Neural progenitor cell (in vitro differentiated cells): ENCODE results near the gene ACOX3. TPM values are rescaled to one million over a fixed set of nuclear protein-coding genes. Genes with fewer than 3 reads are reported as not detected.
A peak's percentile ranks its signal among the peaks of the same experiment; 100 is the strongest.

ENCODE experiments used
- DNase-seq: peaks from one replicate; pipeline ENCODE4 v3.0.0-alpha.2; 2016; ENCODE audit warnings: low spot score
- H2AFZ ChIP-seq: fragments of 200-600 bp; sonication (generic); replicated peaks from 2 replicates; pipeline ENCODE4 v1.6.1; 2016; ENCODE audit warnings: antibody characterized with exemption
- H3F3A ChIP-seq: fragments of 200-600 bp; sonication (generic); 2 replicates; pipeline ENCODE4 v1.6.1; 2016; ENCODE audit warnings: antibody characterized with exemption, low read depth
- H3K27ac ChIP-seq: fragments of 200-600 bp; sonication (generic); 2 replicates; pipeline ENCODE4 v1.5.1; 2016; ENCODE audit warnings: mild to moderate bottlenecking
- H3K27me3 ChIP-seq: fragments of 200-600 bp; sonication (generic); 2 replicates; pipeline ENCODE4 v1.6.1; 2016; ENCODE audit warnings: mild to moderate bottlenecking, moderate library complexity
- H3K36me3 ChIP-seq: fragments of 200-600 bp; sonication (generic); 2 replicates; pipeline ENCODE4 v1.5.1; 2016
- H3K4me1 ChIP-seq: fragments of 200-600 bp; sonication (generic); 2 replicates; pipeline ENCODE4 v1.6.1; 2016; ENCODE audit warnings: mixed run types
- H3K4me2 ChIP-seq: fragments of 200-600 bp; sonication (generic); 2 replicates; pipeline ENCODE4 v1.6.1; 2016
- H3K4me3 ChIP-seq: fragments of 200-600 bp; sonication (generic); 2 replicates; pipeline ENCODE4 v1.5.1; 2016
- H3K79me2 ChIP-seq: fragments of 200-600 bp; sonication (generic); 2 replicates; pipeline ENCODE4 v1.6.1; 2016; ENCODE audit warnings: low read depth
- H3K9ac ChIP-seq: fragments of 200-600 bp; sonication (generic); 2 replicates; pipeline ENCODE4 v1.6.1; 2016
- H3K9me3 ChIP-seq: fragments of 200-600 bp; sonication (generic); 2 replicates; pipeline ENCODE4 v1.5.1; 2016; ENCODE audit warnings: low read depth
- H4K20me1 ChIP-seq: fragments of 200-600 bp; sonication (generic); 2 replicates; pipeline ENCODE4 v1.6.1; 2016; ENCODE audit warnings: low read depth
- H3K27ac Mint-ChIP-seq: 3 replicates; pipeline ENCODE4 v1.8.0; 2021; ENCODE audit warnings: mixed read lengths
- H3K27me3 Mint-ChIP-seq: 2 replicates; pipeline ENCODE4 v1.8.0; 2022; ENCODE audit warnings: low read depth, mild to moderate bottlenecking, inconsistent platforms, moderate library complexity, mixed read lengths; ENCODE audit not compliant: insufficient read depth
- H3K36me3 Mint-ChIP-seq: 3 replicates; pipeline ENCODE4 v1.8.0; 2021; ENCODE audit warnings: mixed read lengths
- H3K4me1 Mint-ChIP-seq: 3 replicates; pipeline ENCODE4 v1.8.0; 2021; ENCODE audit warnings: mixed read lengths
- H3K4me3 Mint-ChIP-seq: 3 replicates; pipeline ENCODE4 v1.8.0; 2021; ENCODE audit warnings: mild to moderate bottlenecking, moderate library complexity, mixed read lengths
- H3K9me3 Mint-ChIP-seq: 3 replicates; pipeline ENCODE4 v1.8.0; 2020; ENCODE audit warnings: mixed read lengths
- CTCF ChIP-seq: fragments of 200-600 bp; sonication (generic); IDR thresholded peaks from 2 replicates; pipeline ENCODE4 v1.5.1; 2017; ENCODE audit warnings: antibody characterized with exemption, mild to moderate bottlenecking
- EZH2 ChIP-seq: fragments of 200-600 bp; sonication (generic); IDR thresholded peaks from 2 replicates; pipeline ENCODE4 v1.6.1; 2017; ENCODE audit warnings: antibody characterized with exemption, mild to moderate bottlenecking, moderate library complexity
- EZH2phosphoT487 ChIP-seq: fragments of 200-600 bp; sonication (generic); IDR thresholded peaks from 2 replicates; pipeline ENCODE4 v1.6.1; 2017; ENCODE audit warnings: antibody characterized with exemption
- total RNA-seq: library from RNA; depleted of rRNA; stranded (reverse); fragments of >200 nt; gene quantifications from 2 replicates; pipeline ENCODE4 v1.2.3, GENCODE V29; 2015; ENCODE audit warnings: low replicate concordance

ACOX3 gene
- total RNA-seq, 1 donor from 2014 or later = 14.0 TPM

GRCh38 chr4:8373973-8374545, 66.5 kb downstream of the ACOX3 start:
- no peak overlapping the region for H3K4me3 ChIP-seq
- H3K79me2 ChIP-seq = no peaks in the 10 kb centered on the region
- H2AFZ ChIP-seq = no peak overlapping the region
- DNase-seq = no peak
- H3K4me1 Mint-ChIP-seq = peaks cover 16% of the 10 kb centered on the region
- no peaks in the 10 kb centered on the region for H3K36me3 ChIP-seq
- H3K27me3 ChIP-seq = no peaks in the 10 kb centered on the region
- no peaks in the 10 kb centered on the region for H3K27me3 Mint-ChIP-seq
- H3K9me3 Mint-ChIP-seq = no peaks in the 10 kb centered on the region
- H4K20me1 ChIP-seq = no peaks in the 10 kb centered on the region
- H3K4me2 ChIP-seq = no peak overlapping the region
- no peak overlapping the region for H3K4me3 Mint-ChIP-seq
- H3K4me1 ChIP-seq = no peaks in the 10 kb centered on the region
- no peak overlapping the region for H3K9ac ChIP-seq
- no peak for TF ChIP-seq EZH2
- no peak for TF ChIP-seq CTCF
- TF ChIP-seq EZH2phosphoT487 = no peak
- H3K27ac ChIP-seq = no peak overlapping the region
- no peaks in the 10 kb centered on the region for H3K9me3 ChIP-seq
- no peak overlapping the region for H3K27ac Mint-ChIP-seq
- no peaks in the 10 kb centered on the region for H3F3A ChIP-seq
- H3K36me3 Mint-ChIP-seq = no peaks in the 10 kb centered on the region

GRCh38 chr4:8373270-8373972, 67.1 kb downstream of the ACOX3 start:
- Mint-ChIP-seq H3K27ac (peak overlapping the region; percentile 70), H3K4me1 (peaks cover 16% of the 10 kb centered on the region), H3K36me3 (no peaks in the 10 kb centered on the region), H3K27me3 (no peaks in the 10 kb centered on the region), H3K4me3 (no peak overlapping the region), H3K9me3 (no peaks in the 10 kb centered on the region)
- TF ChIP-seq EZH2phosphoT487 (no peak), EZH2 (no peak), CTCF (no peak)
- DNase-seq = no peak
- H3K4me3 ChIP-seq = no peak overlapping the region
- no peaks in the 10 kb centered on the region for H3K27me3 ChIP-seq
- H3K9ac ChIP-seq = no peak overlapping the region
- no peaks in the 10 kb centered on the region for H3K9me3 ChIP-seq
- no peaks in the 10 kb centered on the region for H4K20me1 ChIP-seq
- H3K36me3 ChIP-seq = no peaks in the 10 kb centered on the region
- H3K79me2 ChIP-seq = no peaks in the 10 kb centered on the region
- H2AFZ ChIP-seq = no peak overlapping the region
- no peak overlapping the region for H3K4me2 ChIP-seq
- no peaks in the 10 kb centered on the region for H3F3A ChIP-seq
- no peak overlapping the region for H3K27ac ChIP-seq
- H3K4me1 ChIP-seq = no peaks in the 10 kb centered on the region

- no peak for TF ChIP-seq EZH2phosphoT487
- TF ChIP-seq EZH2 = no peak
- no peak for TF ChIP-seq CTCF
- no peaks in the 10 kb centered on the region for H3K27me3 ChIP-seq
- no peaks in the 10 kb centered on the region for H3K79me2 ChIP-seq
- Mint-ChIP-seq H3K36me3 (no peaks in the 10 kb centered on the region), H3K4me3 (no peak overlapping the region), H3K9me3 (no peaks in the 10 kb centered on the region), H3K27ac (peak overlapping the region; percentile 83), H3K27me3 (no peaks in the 10 kb centered on the region), H3K4me1 (peaks cover 15% of the 10 kb centered on the region)
- no peak overlapping the region for H3K27ac ChIP-seq
- H3F3A ChIP-seq = no peaks in the 10 kb centered on the region
- no peak overlapping the region for H3K9ac ChIP-seq
- no peaks in the 10 kb centered on the region for H3K4me1 ChIP-seq
- no peak overlapping the region for H3K4me2 ChIP-seq
- H3K9me3 ChIP-seq = no peaks in the 10 kb centered on the region
- H4K20me1 ChIP-seq = no peaks in the 10 kb centered on the region
- no peak for DNase-seq
- H2AFZ ChIP-seq = no peak overlapping the region
- no peak overlapping the region for H3K4me3 ChIP-seq
- H3K36me3 ChIP-seq = no peaks in the 10 kb centered on the region
These were observed 68.0 kb downstream of the ACOX3 start for GRCh38 chr4:8372506-8372905.
